SK-N-SH (cell line): ENCODE measurements around the gene GGT5. TPM values are rescaled to one million over a fixed set of nuclear protein-coding genes. Genes with fewer than 3 reads are reported as not detected.

Experiments
- CTCF ChIA-PET: fragments of 300-600, 350-600 bp; formaldehyde crosslinking; extraction: SDS; loops from one replicate; lab custom pipeline; 2021; lab: Yijun Ruan, JAX
- POLR2A ChIA-PET: fragments of 350-600 bp; sonication (Branson Sonifier 250); formaldehyde crosslinking; extraction: SDS; loops from one replicate; lab custom pipeline; 2020; ENCODE audit warnings: antibody characterized with exemption, inconsistent platforms; lab: Yijun Ruan, JAX
- DNase-seq: peaks from one replicate; pipeline ENCODE4 v3.0.0; 2012
- H2AFZ ChIP-seq: fragments of 200-600 bp; sonication (generic); 2 replicates; pipeline ENCODE4 v1.8.1; 2016; ENCODE audit warnings: antibody characterized with exemption, mild to moderate bottlenecking, low read depth
- H3F3A ChIP-seq: fragments of 200-600 bp; sonication (generic); replicated peaks from 2 replicates; pipeline ENCODE3; 2016; ENCODE audit warnings: antibody characterized with exemption, mild to moderate bottlenecking; ENCODE audit not compliant: insufficient read depth
- H3K27ac ChIP-seq, 2 experiments: fragments of 200-500 bp in 1 of 2; fragments of 200-600 bp in 1 of 2; sonication (Bioruptor generic) in 1 of 2; sonication (generic), shearing (Covaris generic) in 1 of 2; 2 replicates each; pipeline versions ENCODE4 v1.5.1 to v1.6.1; 2014 to 2016; ENCODE audit warnings: low read depth in 2 of 2, inconsistent platforms in 1 of 2, low read length in 1 of 2, mild to moderate bottlenecking in 1 of 2, mixed read lengths in 1 of 2
- H3K27me3 ChIP-seq: fragments of 200-600 bp; sonication (generic), shearing (Covaris generic); 2 replicates; pipeline ENCODE4 v1.6.1; 2016; ENCODE audit warnings: mixed run types; ENCODE audit not compliant: insufficient read depth
- H3K36me3 ChIP-seq, 2 experiments: fragments of 200-500 bp in 1 of 2; fragments of 200-600 bp in 1 of 2; sonication (Bioruptor generic) in 1 of 2; sonication (generic) in 1 of 2; replicated peaks in 1 of 2; 2 replicates each; pipeline versions ENCODE3 to v1.5.1; 2014 to 2016; ENCODE audit warnings: low read length in 1 of 2, mild to moderate bottlenecking in 1 of 2; ENCODE audit not compliant: insufficient read depth in 2 of 2, control insufficient read depth in 1 of 2
- H3K4me1 ChIP-seq, 2 experiments: fragments of 200-500 bp in 1 of 2; fragments of 200-600 bp in 1 of 2; sonication (Bioruptor generic) in 1 of 2; sonication (generic), shearing (Covaris generic) in 1 of 2; 2 replicates each; pipeline versions ENCODE4 v1.5.1 to v1.6.1; 2014 to 2016; ENCODE audit warnings: low read depth in 1 of 2, low read length in 1 of 2, mixed run types in 1 of 2; ENCODE audit not compliant: insufficient read depth in 2 of 2, control insufficient read depth in 1 of 2
- H3K4me2 ChIP-seq: fragments of 200-600 bp; sonication (generic), shearing (Covaris generic); 2 replicates; pipeline ENCODE4 v1.6.1; 2017; ENCODE audit warnings: mixed run types
- H3K4me3 ChIP-seq, 2 experiments: fragments of 200-500 bp in 1 of 2; fragments of 200-600 bp in 1 of 2; sonication (Bioruptor generic) in 1 of 2; sonication (generic), shearing (Covaris generic) in 1 of 2; 2 replicates each; pipeline versions ENCODE4 v1.5.1 to v1.8.1; 2014 to 2016; ENCODE audit warnings: low read depth in 2 of 2, inconsistent platforms in 1 of 2, low read length in 1 of 2, mild to moderate bottlenecking in 1 of 2, mixed read lengths in 1 of 2, moderate library complexity in 1 of 2
- H3K79me2 ChIP-seq: fragments of 200-600 bp; sonication (generic); 2 replicates; pipeline ENCODE4 v1.8.1; 2017; ENCODE audit warnings: mild to moderate bottlenecking; ENCODE audit not compliant: insufficient read depth
- H3K9ac ChIP-seq: fragments of 200-600 bp; sonication (generic); 2 replicates; pipeline ENCODE4 v1.6.1; 2017; ENCODE audit warnings: mixed run types
- H3K9me2 ChIP-seq: fragments of 200-600 bp; sonication (generic); 2 replicates; pipeline ENCODE4 v1.6.1; 2017; ENCODE audit warnings: mixed run types
- H3K9me3 ChIP-seq: fragments of 200-600 bp; sonication (generic); 2 replicates; pipeline ENCODE4 v1.6.1; 2017; ENCODE audit warnings: mixed run types, mild to moderate bottlenecking, moderate library complexity
- H4K20me1 ChIP-seq: fragments of 200-600 bp; sonication (generic); 2 replicates; pipeline ENCODE4 v1.6.1; 2017; ENCODE audit warnings: mild to moderate bottlenecking, mixed run types; ENCODE audit not compliant: insufficient read depth
- CHD2 ChIP-seq: fragments of 150-350 bp; IDR thresholded peaks from 2 replicates; pipeline ENCODE4 v1.6.1; 2018; ENCODE audit warnings: low read length; ENCODE audit not compliant: partially characterized antibody
- ELF1 ChIP-seq: IDR thresholded peaks from 2 replicates; pipeline ENCODE4 v1.4.0; 2012
- MEF2A ChIP-seq: IDR thresholded peaks from 2 replicates; pipeline ENCODE4 v1.4.0; 2012; ENCODE audit warnings: low read depth, borderline replicate concordance
- POLR2AphosphoS5 ChIP-seq: IDR thresholded peaks from 2 replicates; pipeline ENCODE4 v1.6.1; 2012; ENCODE audit warnings: low read depth, low read length
- RAD21 ChIP-seq: IDR thresholded peaks from 2 replicates; pipeline ENCODE4 v1.6.1; 2012; ENCODE audit warnings: mild to moderate bottlenecking, low read length
- RCOR1 ChIP-seq: fragments of 150-350 bp; IDR thresholded peaks from 2 replicates; pipeline ENCODE4 v1.6.1; 2017; ENCODE audit warnings: antibody characterized with exemption, low read length
- RFX5 ChIP-seq: IDR thresholded peaks from 2 replicates; pipeline ENCODE4 v1.6.1; 2012; ENCODE audit warnings: mild to moderate bottlenecking, improper control_type of control experiment, low read length
- SIN3A ChIP-seq: IDR thresholded peaks from 2 replicates; pipeline ENCODE4 v1.6.1; 2012; ENCODE audit warnings: low read depth, mild to moderate bottlenecking, low read length, moderate library complexity, borderline replicate concordance
- TCF12 ChIP-seq: IDR thresholded peaks from 2 replicates; pipeline ENCODE4 v1.4.0; 2012
- WGBS: methylation state at CpG from one replicate; pipeline ENCODE4 v1.1.6; 2017; ENCODE audit warnings: low lambda C conversion rate; 5-methylcytosine and 5-hydroxymethylcytosine counted together
- polyA plus RNA-seq, 3 experiments: library from polyadenylated mRNA; depleted of rRNA; stranded (reverse); fragments of >200 nt; gene quantifications; 2 replicates each; pipeline ENCODE4 v1.2.3, GENCODE V29; 2012
- TF ChIP-seq, protein P1 (sequence below): IDR thresholded peaks from 2 replicates; pipeline ENCODE4 v1.6.1; 2012; ENCODE audit warnings: mild to moderate bottlenecking, low read depth, low read length, moderate library complexity
- TF ChIP-seq, protein P2 (sequence below): IDR thresholded peaks from 2 replicates; pipeline ENCODE4 v1.4.0; 2012; ENCODE audit warnings: low read depth
- TF ChIP-seq, protein P3 (sequence below): IDR thresholded peaks from 2 replicates; pipeline ENCODE4 v1.4.0; 2012; ENCODE audit warnings: low read depth, borderline replicate concordance
- TF ChIP-seq, protein P4 (sequence below): fragments of 150-350 bp; IDR thresholded peaks from 2 replicates; pipeline ENCODE4 v1.6.1; 2016; ENCODE audit warnings: mild to moderate bottlenecking, low read depth, low read length
- TF ChIP-seq, protein P5 (sequence below): IDR thresholded peaks from 2 replicates; pipeline ENCODE4; 2012

The GGT5 gene
- polyA plus RNA-seq, 1 of the 3 experiments (the other 2 are of a cell fraction) = 4.6 TPM

DNA sequence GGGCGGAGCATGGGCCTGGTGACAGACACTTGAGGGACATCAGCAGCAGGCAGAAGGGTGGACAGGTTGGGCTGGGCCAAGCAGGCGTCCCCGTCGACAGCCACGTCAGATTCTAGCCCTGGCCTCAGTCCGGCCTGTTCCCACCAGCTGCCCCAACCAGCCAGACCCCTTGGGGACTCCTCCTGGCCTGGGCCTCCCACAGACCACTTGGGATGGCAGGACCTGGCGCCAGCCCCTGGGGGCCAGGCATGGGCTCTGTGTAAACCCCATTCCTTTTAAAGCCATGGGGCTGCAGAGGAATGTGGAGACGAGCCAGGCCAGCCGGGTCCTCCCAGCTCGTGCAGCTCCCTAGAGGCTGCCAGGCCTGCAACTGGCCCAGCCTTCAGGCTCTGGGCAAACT lies 68.3 kb downstream of the GGT5 start (continued):
- TF ChIP-seq, protein P1, sequence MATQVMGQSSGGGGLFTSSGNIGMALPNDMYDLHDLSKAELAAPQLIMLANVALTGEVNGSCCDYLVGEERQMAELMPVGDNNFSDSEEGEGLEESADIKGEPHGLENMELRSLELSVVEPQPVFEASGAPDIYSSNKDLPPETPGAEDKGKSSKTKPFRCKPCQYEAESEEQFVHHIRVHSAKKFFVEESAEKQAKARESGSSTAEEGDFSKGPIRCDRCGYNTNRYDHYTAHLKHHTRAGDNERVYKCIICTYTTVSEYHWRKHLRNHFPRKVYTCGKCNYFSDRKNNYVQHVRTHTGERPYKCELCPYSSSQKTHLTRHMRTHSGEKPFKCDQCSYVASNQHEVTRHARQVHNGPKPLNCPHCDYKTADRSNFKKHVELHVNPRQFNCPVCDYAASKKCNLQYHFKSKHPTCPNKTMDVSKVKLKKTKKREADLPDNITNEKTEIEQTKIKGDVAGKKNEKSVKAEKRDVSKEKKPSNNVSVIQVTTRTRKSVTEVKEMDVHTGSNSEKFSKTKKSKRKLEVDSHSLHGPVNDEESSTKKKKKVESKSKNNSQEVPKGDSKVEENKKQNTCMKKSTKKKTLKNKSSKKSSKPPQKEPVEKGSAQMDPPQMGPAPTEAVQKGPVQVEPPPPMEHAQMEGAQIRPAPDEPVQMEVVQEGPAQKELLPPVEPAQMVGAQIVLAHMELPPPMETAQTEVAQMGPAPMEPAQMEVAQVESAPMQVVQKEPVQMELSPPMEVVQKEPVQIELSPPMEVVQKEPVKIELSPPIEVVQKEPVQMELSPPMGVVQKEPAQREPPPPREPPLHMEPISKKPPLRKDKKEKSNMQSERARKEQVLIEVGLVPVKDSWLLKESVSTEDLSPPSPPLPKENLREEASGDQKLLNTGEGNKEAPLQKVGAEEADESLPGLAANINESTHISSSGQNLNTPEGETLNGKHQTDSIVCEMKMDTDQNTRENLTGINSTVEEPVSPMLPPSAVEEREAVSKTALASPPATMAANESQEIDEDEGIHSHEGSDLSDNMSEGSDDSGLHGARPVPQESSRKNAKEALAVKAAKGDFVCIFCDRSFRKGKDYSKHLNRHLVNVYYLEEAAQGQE = no peak
- TF ChIP-seq ELF1 = no peak
- TF ChIP-seq SIN3A = no peak

DNA sequence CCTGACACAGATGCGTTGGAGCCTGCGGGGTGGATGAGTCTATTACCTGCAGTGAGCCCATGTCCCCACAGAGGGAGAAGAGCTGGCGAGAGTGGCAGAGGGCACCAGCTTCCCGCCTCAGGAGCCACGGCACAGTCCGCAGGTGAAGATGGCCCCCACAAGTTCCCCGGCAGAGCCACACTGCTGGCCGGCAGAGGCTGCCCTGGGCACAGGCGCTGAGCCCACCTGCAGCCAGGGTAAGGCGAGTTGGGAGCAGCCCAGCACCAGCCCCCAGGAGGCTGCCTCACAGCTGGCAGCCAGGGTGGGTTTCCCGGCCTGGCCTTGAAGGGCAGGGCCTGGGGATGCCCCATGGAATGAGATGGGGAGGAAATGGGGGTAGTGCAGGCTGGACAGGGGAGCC lies 68.8 kb downstream of the GGT5 start:
- no peaks in the 10 kb centered on the region; a peak in 1 of 4 replicates for H3K4me1 ChIP-seq
- POLR2A ChIA-PET = no interaction called here

More for the DNA sequence above, 68.8 kb downstream of the GGT5 start:
- H3K79me2 ChIP-seq = no peaks in the 10 kb centered on the region
- 100% methylated on average over 2 of the region's 11 CpGs for WGBS
- no peak overlapping the region for H3K9ac ChIP-seq
- TF ChIP-seq TCF12 = no peak
- no peak for TF ChIP-seq RAD21
- TF ChIP-seq, protein P2, sequence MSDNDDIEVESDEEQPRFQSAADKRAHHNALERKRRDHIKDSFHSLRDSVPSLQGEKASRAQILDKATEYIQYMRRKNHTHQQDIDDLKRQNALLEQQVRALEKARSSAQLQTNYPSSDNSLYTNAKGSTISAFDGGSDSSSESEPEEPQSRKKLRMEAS = no peak
- TF ChIP-seq, protein P3, sequence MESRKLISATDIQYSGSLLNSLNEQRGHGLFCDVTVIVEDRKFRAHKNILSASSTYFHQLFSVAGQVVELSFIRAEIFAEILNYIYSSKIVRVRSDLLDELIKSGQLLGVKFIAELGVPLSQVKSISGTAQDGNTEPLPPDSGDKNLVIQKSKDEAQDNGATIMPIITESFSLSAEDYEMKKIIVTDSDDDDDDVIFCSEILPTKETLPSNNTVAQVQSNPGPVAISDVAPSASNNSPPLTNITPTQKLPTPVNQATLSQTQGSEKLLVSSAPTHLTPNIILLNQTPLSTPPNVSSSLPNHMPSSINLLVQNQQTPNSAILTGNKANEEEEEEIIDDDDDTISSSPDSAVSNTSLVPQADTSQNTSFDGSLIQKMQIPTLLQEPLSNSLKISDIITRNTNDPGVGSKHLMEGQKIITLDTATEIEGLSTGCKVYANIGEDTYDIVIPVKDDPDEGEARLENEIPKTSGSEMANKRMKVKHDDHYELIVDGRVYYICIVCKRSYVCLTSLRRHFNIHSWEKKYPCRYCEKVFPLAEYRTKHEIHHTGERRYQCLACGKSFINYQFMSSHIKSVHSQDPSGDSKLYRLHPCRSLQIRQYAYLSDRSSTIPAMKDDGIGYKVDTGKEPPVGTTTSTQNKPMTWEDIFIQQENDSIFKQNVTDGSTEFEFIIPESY = no peak
- TF ChIP-seq RFX5 = no peak
- no peak for TF ChIP-seq CHD2
- TF ChIP-seq MEF2A = no peak
- TF ChIP-seq, protein P4, sequence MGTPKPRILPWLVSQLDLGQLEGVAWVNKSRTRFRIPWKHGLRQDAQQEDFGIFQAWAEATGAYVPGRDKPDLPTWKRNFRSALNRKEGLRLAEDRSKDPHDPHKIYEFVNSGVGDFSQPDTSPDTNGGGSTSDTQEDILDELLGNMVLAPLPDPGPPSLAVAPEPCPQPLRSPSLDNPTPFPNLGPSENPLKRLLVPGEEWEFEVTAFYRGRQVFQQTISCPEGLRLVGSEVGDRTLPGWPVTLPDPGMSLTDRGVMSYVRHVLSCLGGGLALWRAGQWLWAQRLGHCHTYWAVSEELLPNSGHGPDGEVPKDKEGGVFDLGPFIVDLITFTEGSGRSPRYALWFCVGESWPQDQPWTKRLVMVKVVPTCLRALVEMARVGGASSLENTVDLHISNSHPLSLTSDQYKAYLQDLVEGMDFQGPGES = no peak
- TF ChIP-seq POLR2AphosphoS5 = no peak
- TF ChIP-seq, protein P5, sequence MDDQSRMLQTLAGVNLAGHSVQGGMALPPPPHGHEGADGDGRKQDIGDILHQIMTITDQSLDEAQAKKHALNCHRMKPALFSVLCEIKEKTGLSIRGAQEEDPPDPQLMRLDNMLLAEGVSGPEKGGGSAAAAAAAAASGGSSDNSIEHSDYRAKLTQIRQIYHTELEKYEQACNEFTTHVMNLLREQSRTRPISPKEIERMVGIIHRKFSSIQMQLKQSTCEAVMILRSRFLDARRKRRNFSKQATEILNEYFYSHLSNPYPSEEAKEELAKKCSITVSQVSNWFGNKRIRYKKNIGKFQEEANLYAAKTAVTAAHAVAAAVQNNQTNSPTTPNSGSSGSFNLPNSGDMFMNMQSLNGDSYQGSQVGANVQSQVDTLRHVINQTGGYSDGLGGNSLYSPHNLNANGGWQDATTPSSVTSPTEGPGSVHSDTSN = no peak
- TF ChIP-seq RCOR1 = no peak
- TF ChIP-seq, all 33 proteins: peak for 0
- peaks cover 0 to 44% of the 10 kb centered on the region in 2 experiments for H3K36me3 ChIP-seq
- no peak overlapping the region for H3K4me3 ChIP-seq
- no peak overlapping the region for H2AFZ ChIP-seq
- H3F3A ChIP-seq = peaks cover 5% of the 10 kb centered on the region
- DNase-seq = no peak
- no peaks in the 10 kb centered on the region for H3K9me3 ChIP-seq
- no peaks in the 10 kb centered on the region for H3K9me2 ChIP-seq
- H3K27ac ChIP-seq = no peak overlapping the region
- H4K20me1 ChIP-seq = no peaks in the 10 kb centered on the region
- H3K27me3 ChIP-seq = no peaks in the 10 kb centered on the region
- CTCF ChIA-PET = interaction anchor here (0.6 to 3.4 kb wide), 14 partner anchors 10 to 611 kb away, joined by 3 to 46 read pairs (median 5); no protein-coding TSS in a partner anchor
- H3K4me2 ChIP-seq = no peak overlapping the region
